HG03196 (cell line): ENCODE measurements around the gene NENF.
"Not testable (repeated sequence)": the region's sequence is repeated elsewhere in the genome, so short reads cannot be mapped to it uniquely, and the experiment has no call there.

Experiments
- ATAC-seq: cut with Tn5 transposase; IDR thresholded peaks from one replicate; pipeline ENCODE4 v1.9.1; 2021; ENCODE audit not compliant: unreplicated experiment

Gene NENF

GRCh38 chr1:212458817-212459216, 26.1 kb downstream of the NENF start:
- ATAC-seq = no peak

- no peak for ATAC-seq
Measured at GRCh38 chr1:212459656-212460055, 26.9 kb downstream of the NENF start.

GRCh38 chr1:212460376-212460775, 27.7 kb downstream of the NENF start:
- no peak for ATAC-seq

GRCh38 chr1:212461916-212462660, 29.4 kb downstream of the NENF start:
- ATAC-seq = no peak

- ATAC-seq = no peak
Measured at GRCh38 chr1:212463565-212464285, 31.0 kb downstream of the NENF start.

GRCh38 chr1:212465311-212465710, 32.6 kb downstream of the NENF start:
- ATAC-seq = no peak

GRCh38 chr1:212466437-212466836, 33.7 kb downstream of the NENF start:
- ATAC-seq = no peak

- no peak for ATAC-seq
Measured at GRCh38 chr1:212466898-212467650, 34.4 kb downstream of the NENF start.

- no peak for ATAC-seq
Measured at GRCh38 chr1:212467843-212468482, 35.2 kb downstream of the NENF start.

GRCh38 chr1:212470059-212470458, 37.3 kb downstream of the NENF start:
- ATAC-seq = no peak

- no peak for ATAC-seq
Measured at GRCh38 chr1:212471286-212471685, 38.6 kb downstream of the NENF start.

GRCh38 chr1:212471891-212472675, 39.4 kb downstream of the NENF start:
- ATAC-seq = no peak

- ATAC-seq = no peak
Measured at GRCh38 chr1:212473729-212474128, 41.0 kb downstream of the NENF start.

- no peak for ATAC-seq
Measured at GRCh38 chr1:212475151-212475550, 42.4 kb downstream of the NENF start.

GRCh38 chr1:212475831-212476230, 43.1 kb downstream of the NENF start:
- not testable (repeated sequence) for ATAC-seq

- ATAC-seq = peak; percentile 87
Measured at GRCh38 chr1:212477014-212477679, 44.4 kb downstream of the NENF start.

- no peak for ATAC-seq
Measured at GRCh38 chr1:212477680-212478466, 45.2 kb downstream of the NENF start.

- ATAC-seq = no peak
Measured at GRCh38 chr1:212478467-212479025, 45.8 kb downstream of the NENF start.

- no peak for ATAC-seq
Measured at GRCh38 chr1:212479188-212479587, 46.5 kb downstream of the NENF start.
